MM.1S (cell line): ENCODE measurements around the gene LIPK.

Experiments used
- DNase-seq: peaks from one replicate; pipeline ENCODE4 v3.0.0-alpha.2; 2015
- H2AFZ ChIP-seq: fragments of 300-600 bp; sonication (generic); 2 replicates; pipeline ENCODE4 v1.6.0; 2016; ENCODE audit warnings: antibody characterized with exemption, low read length
- H3F3A ChIP-seq: fragments of 300-600 bp; sonication (generic); 2 replicates; pipeline ENCODE4 v1.6.1; 2016; ENCODE audit warnings: mild to moderate bottlenecking, antibody characterized with exemption, low read length, moderate library complexity, mixed read lengths; ENCODE audit not compliant: insufficient read depth
- H3K27ac ChIP-seq: fragments of 300-600 bp; sonication (generic); 2 replicates; pipeline ENCODE4 v1.5.1; 2016; ENCODE audit warnings: mild to moderate bottlenecking, low read length
- H3K27me3 ChIP-seq: fragments of 300-600 bp; sonication (generic); replicated peaks from 2 replicates; pipeline ENCODE4 v1.6.0; 2016; ENCODE audit warnings: low read length; ENCODE audit not compliant: insufficient read depth
- H3K36me3 ChIP-seq: fragments of 300-600 bp; sonication (generic); replicated peaks from 2 replicates; pipeline ENCODE4 v1.6.1; 2016; ENCODE audit warnings: mild to moderate bottlenecking, low read length, mixed read lengths; ENCODE audit not compliant: insufficient read depth
- H3K4me1 ChIP-seq: fragments of 300-600 bp; sonication (generic); 2 replicates; pipeline ENCODE4 v1.6.1; 2016; ENCODE audit warnings: low read length, mixed read lengths
- H3K4me2 ChIP-seq: fragments of 300-600 bp; sonication (generic); 2 replicates; pipeline ENCODE4 v1.6.0; 2016; ENCODE audit warnings: low read depth, low read length
- H3K4me3 ChIP-seq: fragments of 300-600 bp; sonication (generic); 2 replicates; pipeline ENCODE4 v1.5.1; 2016; ENCODE audit warnings: low read length, mixed read lengths
- H3K79me2 ChIP-seq: fragments of 300-600 bp; sonication (generic); 2 replicates; pipeline ENCODE4 v1.6.1; 2016; ENCODE audit warnings: mixed run types, low read length, mixed read lengths
- H3K9ac ChIP-seq: fragments of 300-600 bp; sonication (generic); 2 replicates; pipeline ENCODE4 v1.6.1; 2016; ENCODE audit warnings: low read length, mixed read lengths
- H3K9me2 ChIP-seq: fragments of 300-600 bp; sonication (generic); replicated peaks from 2 replicates; pipeline ENCODE4 v1.6.1; 2016; ENCODE audit warnings: mild to moderate bottlenecking, low read length, mixed read lengths; ENCODE audit not compliant: insufficient read depth
- H3K9me3 ChIP-seq: fragments of 300-600 bp; sonication (generic); replicated peaks from 2 replicates; pipeline ENCODE4 v1.6.1; 2016; ENCODE audit warnings: mild to moderate bottlenecking, low read length, mixed read lengths; ENCODE audit not compliant: insufficient read depth
- H4K20me1 ChIP-seq: fragments of 300-600 bp; sonication (generic); 2 replicates; pipeline ENCODE4 v1.6.1; 2016; ENCODE audit warnings: mild to moderate bottlenecking, low read length, moderate library complexity, mixed read lengths; ENCODE audit not compliant: insufficient read depth
- CTCF ChIP-seq: fragments of 300-600 bp; sonication (generic); IDR thresholded peaks from 2 replicates; pipeline ENCODE4 v1.5.1; 2016; ENCODE audit warnings: antibody characterized with exemption, low read length, mixed read lengths
- EZH2 ChIP-seq: fragments of 300-600 bp; sonication (generic); optimal IDR thresholded peaks from 2 replicates; pipeline ENCODE3; 2017; ENCODE audit warnings: low read depth, mild to moderate bottlenecking, antibody characterized with exemption, low read length, mixed read lengths
- EZH2phosphoT487 ChIP-seq: fragments of 300-600 bp; sonication (generic); IDR thresholded peaks from 2 replicates; pipeline ENCODE4 v1.6.1; 2018; ENCODE audit warnings: antibody characterized with exemption, low read length

LIPK gene

GRCh38 chr10:88756660-88757059 is 50.6 kb downstream of the LIPK start:
- DNase-seq, result no peak
- Histone ChIP-seq H3K36me3 (no peaks in the 10 kb centered on the region), H3K4me2 (no peak overlapping the region), H3K4me1 (no peaks in the 10 kb centered on the region), H2AFZ (no peak overlapping the region), H3K9me3 (no peaks in the 10 kb centered on the region), H4K20me1 (no peaks in the 10 kb centered on the region), H3F3A (no peaks in the 10 kb centered on the region), H3K79me2 (no peaks in the 10 kb centered on the region), H3K4me3 (no peak overlapping the region), H3K9ac (no peak overlapping the region), H3K9me2 (no peaks in the 10 kb centered on the region), H3K27ac (no peak overlapping the region), H3K27me3 (no peaks in the 10 kb centered on the region)
- TF ChIP-seq EZH2 (no peak), CTCF (no peak), EZH2phosphoT487 (no peak)

- Histone ChIP-seq H3K4me2 (no peak within 1 kb of the TSS), H3K36me3 (no peaks in the 10 kb centered on the region), H2AFZ (no peak within 1 kb of the TSS), H3K27me3 (no peaks in the 10 kb centered on the region), H3K4me1 (no peaks in the 10 kb centered on the region), H3K9ac (no peak within 1 kb of the TSS), H3K9me3 (no peaks in the 10 kb centered on the region), H3K27ac (no peak within 1 kb of the TSS), H3F3A (no peaks in the 10 kb centered on the region), H4K20me1 (no peaks in the 10 kb centered on the region), H3K4me3 (no peak within 1 kb of the TSS), H3K79me2 (no peaks in the 10 kb centered on the region), H3K9me2 (no peaks in the 10 kb centered on the region)
- DNase-seq, result no peak
- TF ChIP-seq EZH2 (no peak), EZH2phosphoT487 (no peak), CTCF (no peak)
Measured at GRCh38 chr10:88759366-88760101, 53.5 kb downstream of the LIPK start, which contains the start of gene LIPN. TSS of gene LIPN (plus strand) at chr10:88760020. CDS start at chr10:88761406, 1,386 bp downstream.

- Histone ChIP-seq H3K36me3 (no peaks in the 10 kb centered on the region), H3K9me3 (no peaks in the 10 kb centered on the region), H3K9ac (no peak overlapping the region), H3K4me3 (no peak overlapping the region), H4K20me1 (no peaks in the 10 kb centered on the region), H3K27ac (no peak overlapping the region), H3F3A (no peaks in the 10 kb centered on the region), H3K4me1 (no peaks in the 10 kb centered on the region), H3K9me2 (no peaks in the 10 kb centered on the region), H2AFZ (no peak overlapping the region), H3K4me2 (no peak overlapping the region), H3K27me3 (no peaks in the 10 kb centered on the region), H3K79me2 (no peaks in the 10 kb centered on the region)
- TF ChIP-seq EZH2phosphoT487, result no peak
- TF ChIP-seq EZH2, result no peak
- no peak for TF ChIP-seq CTCF
- no peak for DNase-seq
Measured at GRCh38 chr10:88762906-88763305, 56.9 kb downstream of the LIPK start.
